Adrenal gland (tissue), 5 donors: ENCODE measurements around the gene TOMM20.

Experiments used
- CTCF ChIP-seq, 6 experiments: fragments of 450-650 bp in 4 of 6; fragments of 200-600 bp in 2 of 6; sonication (generic) in 1 of 6; IDR thresholded peaks; 1 replicate in 5 of 6; 2 replicates in 1 of 6; pipeline versions ENCODE4 v1.5.1 to v1.8.0; 2016 to 2021; ENCODE audit warnings: antibody characterized with exemption in 6 of 6, mild to moderate bottlenecking in 2 of 6, moderate library complexity in 1 of 6
- POLR2A ChIP-seq, 2 donors: fragments of 450-650 bp; IDR thresholded peaks; one replicate each; pipeline ENCODE4 v1.6.1; 2017; ENCODE audit warnings: antibody characterized with exemption in 2 of 2, mild to moderate bottlenecking in 2 of 2, moderate library complexity in 1 of 2
- donor health status: DM: no; HTN: no; CAD: no.

DNA sequence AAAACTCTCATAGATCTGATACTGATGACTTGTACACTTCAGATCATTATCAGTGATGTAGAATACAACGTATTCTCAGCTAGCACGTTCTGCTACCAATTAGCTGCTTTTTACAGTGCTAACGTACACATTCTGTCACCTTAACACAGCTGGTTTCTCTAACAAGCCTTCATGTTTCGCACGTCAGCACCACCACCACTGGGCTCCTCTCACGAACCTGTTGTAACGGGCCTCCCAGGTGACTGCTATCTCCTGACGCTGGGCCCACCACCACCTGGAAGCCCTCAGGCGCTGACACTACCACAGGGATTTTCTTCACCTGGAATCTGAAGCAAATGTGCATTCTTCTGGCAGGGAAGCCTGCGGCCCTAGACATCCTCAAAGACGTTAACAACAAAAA lies 19.8 kb downstream of the TOMM20 start:
- TF ChIP-seq CTCF (IDR thresholded peaks at IDR 0.05): no peak
- TF ChIP-seq POLR2A (IDR thresholded peaks at IDR 0.05): no peak
